GM19240 (cell line): ENCODE results near the gene EDC3.
A peak's percentile ranks its signal among the peaks of the same experiment; 100 is the strongest.
"Not testable (repeated sequence)": the region's sequence is repeated elsewhere in the genome, so short reads cannot be mapped to it uniquely, and the experiment has no call there.

Experiments used
- DNase-seq: peaks from one replicate; pipeline ENCODE4 v3.0.0; 2011; ENCODE audit warnings: low spot score; ENCODE audit not compliant: insufficient read length

Gene EDC3

DNA sequence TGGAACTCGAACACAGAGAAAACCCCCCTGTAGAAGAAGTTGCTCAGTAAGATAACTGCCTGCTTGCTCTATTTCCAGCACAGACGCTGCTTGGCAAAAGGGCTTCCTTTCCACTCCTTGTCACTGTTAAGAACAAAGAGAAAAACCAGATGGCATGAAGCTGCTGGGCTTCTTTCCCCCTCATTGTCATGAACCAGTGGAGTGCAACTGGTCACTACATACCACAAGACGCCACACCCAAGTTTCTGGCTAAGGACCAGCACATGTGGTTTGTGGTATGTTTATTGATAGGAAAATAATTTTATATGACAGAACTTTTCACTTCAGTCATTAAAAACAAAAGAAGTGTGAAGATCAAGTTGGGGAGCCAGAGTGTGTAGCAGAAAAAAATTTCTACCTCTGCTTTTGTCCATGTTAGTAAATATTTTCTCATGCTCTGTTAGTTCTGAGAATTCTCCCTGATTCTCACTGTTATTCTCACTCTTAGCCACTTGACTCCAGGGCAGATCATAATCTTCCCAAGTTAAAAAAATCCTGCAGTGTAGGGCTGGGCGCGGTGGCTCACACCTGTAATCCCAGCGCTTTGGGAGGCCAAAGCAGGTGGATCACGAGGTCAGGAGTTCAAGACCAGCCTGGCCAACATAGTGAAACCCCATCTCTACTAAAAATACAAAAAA, 42.3 kb downstream of the EDC3 start:
- DNase-seq = no peak

DNA sequence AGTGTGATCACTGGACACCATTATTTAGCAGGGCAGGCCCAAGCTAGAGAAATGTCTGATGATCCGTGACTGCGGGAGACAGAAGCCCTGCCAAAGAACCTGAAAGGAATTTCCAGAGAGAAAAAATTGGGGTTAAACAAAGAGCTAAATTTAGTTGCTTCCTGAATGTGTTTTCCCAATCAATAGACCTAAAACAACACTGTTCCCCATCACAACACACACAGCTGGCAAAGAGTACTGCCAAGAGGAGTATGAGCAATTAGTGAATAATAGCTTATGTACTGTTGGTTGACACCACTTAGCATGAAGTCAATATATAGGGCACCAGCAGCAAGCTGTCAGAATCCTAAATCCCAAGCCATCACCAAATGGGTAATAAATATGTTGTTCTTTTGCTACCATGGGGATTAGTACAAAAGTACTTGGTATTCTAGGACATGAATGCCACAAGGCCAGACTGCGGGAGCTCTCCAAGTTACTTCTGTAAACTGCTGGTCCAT, 44.5 kb downstream of the EDC3 start:
- no peak for DNase-seq

DNA sequence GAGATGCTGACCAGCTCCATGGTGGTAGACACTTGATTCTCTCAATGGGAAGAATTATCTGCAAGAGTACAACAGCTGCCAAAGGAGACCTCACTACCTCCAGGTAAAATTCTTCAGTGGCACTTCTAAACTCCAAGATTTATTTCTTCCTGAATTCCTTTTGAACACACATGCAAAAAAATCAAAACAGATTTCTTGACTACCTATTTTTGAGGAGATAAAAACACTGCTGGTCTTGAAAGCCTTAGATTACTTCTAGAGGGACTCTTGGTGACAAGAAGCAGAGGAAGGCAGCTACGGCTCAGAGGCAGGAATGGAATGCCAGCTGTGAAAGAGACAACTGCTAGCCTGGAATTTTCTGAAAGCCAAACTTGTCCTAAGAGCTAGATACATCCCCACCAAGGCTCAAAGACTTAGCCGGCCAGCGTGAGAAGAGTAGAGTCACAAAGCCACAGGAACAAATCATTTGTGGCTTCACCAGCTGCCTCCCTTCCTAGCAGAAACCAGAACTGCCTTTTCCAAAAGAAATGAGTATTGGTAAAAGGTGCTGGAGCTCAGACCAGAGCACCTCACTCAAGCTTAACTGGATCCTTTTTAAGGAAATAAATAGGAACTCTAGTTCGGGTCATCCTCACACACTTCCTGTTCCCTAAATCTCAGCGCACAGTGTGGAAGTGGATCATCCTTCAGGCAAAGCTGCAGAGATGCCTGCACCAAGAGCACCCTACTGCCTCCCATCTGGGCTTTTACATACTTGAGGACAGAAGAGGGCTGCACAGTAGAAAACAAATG, 47.6 kb downstream of the EDC3 start:
- DNase-seq = no peak

DNA sequence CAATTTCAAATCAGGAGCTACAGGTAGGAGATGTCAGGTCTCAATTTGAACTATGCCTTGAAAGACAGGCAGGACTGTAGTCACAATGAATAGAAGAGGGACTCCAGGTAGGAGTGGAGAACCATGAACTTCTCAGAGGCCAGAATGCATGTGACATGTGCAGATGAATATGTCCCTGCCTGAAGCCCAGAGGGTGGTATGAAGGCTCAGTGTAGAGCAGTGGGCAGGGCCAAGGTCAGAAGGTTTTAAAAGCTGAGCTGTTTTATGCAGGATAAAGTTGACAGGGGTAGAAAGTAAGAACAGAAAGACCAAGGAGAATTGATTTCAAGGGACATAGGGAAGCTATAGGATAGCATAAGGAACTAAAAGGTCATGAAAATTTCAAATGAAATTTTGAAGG, 49.3 kb downstream of the EDC3 start:
- no peak for DNase-seq

DNA sequence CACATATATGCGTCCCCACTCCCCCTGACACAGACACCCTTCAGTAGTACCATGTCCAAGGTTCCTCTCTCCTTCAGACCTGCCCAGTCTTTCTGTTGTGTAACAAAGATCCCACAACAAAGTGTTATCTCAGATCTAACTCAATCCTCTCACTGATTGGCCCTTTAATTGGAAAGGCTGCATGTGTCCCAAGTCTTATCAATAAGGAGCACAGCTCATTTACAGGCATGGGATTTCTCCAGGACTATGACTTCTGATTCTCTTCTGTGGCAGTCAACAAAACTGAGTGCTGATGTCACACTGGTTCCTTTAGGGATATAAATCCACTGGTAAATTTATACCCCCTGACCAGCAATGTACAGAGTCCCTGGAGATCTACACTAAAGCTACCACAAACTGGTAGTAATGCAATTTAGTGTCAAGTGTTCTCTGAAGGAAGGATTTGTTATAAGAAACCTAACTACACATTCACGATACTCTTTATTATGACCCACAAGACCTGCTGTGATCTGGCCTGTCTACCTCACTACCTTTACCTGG, 52.1 kb downstream of the EDC3 start:
- DNase-seq = no peak

DNA sequence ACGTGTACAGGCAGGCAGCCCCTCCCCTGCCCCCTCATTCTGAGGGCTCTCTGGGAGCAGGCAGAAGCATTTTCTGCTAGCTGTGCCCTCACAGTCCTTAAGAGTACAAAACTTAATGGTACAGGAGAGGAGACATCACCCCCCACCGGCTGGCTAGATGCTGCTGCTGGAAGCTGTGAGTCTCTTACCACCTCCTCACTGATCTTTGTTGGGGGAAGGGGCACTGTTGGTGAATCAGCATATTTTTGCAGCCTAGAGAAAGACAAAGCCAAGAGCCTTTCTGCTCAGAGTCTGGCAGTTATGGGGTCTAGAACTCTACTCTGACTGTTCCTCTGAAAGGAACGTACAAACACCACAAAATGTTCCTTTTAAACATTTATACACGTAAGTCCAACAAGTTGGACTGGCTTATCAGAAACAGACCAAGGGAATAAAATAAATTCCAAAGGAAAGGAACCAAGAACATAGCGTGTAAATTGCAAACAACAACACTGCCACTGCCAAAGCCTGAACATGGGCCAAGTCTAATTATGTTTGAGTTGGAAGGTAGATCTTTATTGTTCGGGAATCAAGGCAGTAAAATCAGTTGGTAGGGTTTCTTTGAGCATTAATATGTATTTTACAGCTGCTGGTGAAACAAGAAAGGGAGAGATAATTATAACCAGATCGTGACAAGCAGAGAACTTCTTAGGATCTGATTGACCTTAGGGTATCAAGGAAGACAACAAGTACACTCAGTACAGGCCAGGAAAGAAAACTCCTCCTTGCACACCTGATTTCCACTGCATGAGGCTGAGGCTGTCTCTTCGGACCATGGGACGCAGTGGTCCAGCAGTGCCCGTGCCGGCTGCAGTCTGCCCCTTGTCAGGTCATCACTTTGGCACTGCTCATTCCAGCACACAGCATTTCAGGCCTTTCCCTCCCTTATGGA, 52.8 kb downstream of the EDC3 start:
- DNase-seq = no peak

DNA sequence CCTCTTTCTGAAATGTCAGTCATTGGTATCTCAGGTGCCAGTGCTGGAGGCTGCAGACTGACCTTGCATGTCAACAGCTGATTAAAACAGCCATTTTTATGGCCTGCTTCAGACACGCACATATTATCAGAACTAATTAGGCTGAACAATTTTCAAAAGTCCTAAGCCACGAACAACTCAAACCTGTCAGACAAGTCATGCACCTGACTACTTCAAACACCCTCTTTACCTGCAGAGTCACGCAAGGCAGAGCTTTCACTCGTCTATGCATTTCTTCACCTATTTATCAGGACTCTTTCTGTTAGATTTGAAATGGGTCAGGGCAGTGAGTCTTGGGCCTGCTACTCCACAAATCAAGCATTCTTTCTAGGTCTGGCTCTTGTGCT, 53.5 kb downstream of the EDC3 start:
- DNase-seq = no peak

DNA sequence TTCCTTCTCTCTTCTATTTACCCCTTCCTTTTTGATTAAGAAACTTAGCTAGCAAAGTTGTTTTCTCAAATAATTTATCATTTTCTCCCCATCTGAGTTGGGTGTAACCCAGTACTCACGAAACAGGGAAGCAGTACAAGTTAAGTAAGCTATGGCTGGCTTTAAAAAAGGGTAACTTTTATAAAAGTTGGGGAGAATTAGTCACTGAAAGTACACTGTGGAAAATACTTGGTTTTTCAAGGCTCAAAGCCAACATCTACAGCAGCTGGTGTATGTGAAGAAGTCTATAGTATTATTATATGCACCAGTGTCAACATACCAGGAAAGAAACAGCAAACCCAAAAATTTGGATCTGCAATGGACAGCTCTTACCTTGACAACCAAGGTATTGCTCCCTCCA, 54.7 kb downstream of the EDC3 start:
- no peak for DNase-seq

DNA sequence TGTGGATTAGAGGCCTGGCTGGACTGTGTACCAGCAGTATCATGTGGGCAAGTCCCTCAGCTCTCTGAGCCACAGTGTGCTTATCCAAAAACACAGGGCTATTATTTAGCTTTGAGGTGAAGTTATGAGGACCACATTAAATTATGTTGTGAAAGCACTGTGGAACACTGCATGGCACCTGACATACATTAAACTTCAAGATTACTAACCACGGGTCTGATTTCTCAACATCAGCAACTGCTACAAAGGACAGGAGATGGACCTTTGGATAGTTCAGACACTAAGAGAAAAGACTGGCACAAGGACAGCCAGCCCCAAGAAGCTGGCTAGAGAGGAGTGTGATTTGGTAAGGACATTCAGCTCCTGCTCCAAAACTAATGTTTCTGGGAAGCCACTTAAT, 58.8 kb downstream of the EDC3 start:
- no peak for DNase-seq

DNA sequence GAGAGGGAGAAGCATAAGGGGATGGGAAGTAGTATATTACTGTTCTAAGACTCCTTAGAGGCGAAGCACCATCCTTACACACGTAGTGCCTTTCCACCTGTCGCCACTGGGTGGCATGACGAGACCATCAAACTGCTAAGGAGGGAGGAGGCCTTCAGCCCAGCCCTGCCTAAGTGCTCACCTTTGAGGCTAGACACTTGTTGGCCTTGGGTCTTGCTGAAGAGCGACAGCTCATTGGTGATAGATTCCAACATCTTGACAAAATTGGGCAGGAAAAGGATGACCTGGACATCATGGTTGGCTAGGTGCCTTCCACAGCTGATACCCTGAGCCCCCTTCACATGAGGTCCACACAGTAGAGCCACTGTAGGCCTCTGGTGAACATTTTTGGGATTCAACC, 60.6 kb downstream of the EDC3 start:
- peak; percentile 89 for DNase-seq

DNA sequence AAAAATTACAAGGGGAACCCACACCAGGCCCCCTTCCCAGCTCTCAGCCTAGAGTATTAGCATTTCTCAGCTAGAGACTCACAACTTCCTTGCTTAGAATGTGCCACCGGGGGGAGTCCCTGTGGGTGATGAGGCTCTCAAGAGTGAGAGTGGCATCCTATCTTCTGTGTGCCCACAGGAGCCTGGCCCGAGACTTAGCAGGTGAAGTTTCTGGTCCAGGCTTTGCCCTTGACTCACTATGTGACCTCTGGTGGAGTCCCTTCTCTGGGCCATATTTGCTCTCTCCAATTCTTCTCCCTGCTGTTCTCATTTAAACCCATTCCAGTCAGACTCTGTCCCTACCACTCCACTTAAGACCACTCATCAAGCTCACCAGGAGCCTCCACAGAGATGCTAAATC, 62.0 kb downstream of the EDC3 start:
- DNase-seq = no peak

DNA sequence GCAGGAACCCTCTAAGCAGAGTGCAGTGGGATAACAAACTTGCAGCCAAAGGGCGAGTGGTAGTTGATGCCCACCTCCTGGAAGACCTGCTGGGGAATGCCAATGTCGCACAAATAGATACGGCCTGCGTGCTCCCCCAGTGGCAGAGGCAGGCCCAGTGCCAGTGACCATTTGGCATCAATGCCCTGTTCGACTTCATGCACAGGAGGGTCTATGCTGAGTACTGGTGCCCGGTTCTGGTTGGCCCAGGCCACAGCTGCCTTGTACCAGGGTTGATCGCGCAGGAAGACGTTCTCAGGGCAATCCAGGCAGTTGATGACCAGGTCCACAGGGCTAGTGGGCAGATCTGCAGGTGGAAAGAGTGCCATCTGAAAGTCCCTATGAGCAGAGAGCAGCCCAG, 63.2 kb downstream of the EDC3 start:
- DNase-seq = no peak

DNA sequence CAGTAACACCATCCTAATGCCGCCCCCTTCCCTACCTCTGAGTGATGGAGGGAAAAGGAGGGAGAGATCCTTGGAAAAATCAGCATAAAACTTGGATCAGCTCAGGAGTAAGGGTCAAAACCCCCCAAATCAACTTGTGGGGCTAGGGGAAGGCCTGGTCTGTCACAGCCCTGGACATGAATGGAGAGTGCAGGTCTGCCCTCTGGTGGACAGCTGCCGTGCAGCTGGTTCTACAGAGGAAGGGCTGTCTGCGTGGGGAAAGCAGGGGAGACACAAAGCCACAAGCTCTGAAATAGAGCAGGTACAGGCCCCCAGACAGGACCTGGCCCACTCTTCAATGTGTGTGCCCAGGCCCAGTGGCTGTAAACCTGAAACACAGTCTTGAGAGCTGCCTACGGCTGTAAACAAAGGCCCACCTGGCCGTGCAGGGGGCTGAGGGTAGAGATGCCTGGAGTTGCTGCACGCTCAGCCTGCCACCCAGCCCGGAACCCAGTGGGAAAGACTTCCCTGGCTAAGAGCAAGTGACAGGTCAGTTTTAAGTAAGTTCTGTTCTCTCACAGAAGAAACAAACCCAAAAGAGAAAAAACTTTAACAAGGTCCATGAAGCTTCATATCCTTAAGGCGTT, 63.8 kb downstream of the EDC3 start:
- DNase-seq = peak; percentile 61

DNA sequence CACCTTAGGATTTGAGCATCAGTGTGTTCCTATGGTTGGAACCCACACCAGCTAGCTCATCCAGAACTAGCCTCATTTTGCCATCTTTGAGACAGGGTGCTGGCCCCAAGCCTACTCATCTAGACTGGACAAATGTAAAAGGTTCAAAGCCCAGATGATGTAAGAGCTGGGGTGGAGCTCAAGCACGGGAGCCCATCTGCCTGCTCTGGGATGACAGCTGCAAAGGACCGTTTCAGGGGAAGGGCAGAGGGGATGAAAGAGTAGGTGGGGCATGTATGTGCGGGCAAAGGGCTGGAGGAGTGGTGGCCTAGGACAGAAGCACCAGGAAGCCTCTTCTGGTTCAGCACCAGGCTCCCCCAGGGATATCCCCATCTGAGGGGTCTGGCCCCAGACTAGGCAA, 64.4 kb downstream of the EDC3 start:
- DNase-seq = no peak

DNA sequence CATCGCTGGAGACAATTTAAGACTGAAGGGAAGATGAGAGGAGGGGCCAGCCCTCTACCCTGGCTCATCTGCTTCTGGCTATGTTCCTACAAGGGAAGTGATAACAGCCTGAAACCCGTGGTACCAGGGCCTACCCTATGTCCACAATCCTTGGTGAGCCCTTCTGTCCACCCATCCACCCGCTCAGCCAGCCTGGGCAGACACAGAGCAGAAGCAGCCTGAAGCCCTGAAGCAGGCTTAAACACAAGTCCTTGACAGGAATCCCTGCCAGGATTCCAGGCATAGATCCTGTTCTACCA, 64.8 kb downstream of the EDC3 start:
- no peak for DNase-seq

DNA sequence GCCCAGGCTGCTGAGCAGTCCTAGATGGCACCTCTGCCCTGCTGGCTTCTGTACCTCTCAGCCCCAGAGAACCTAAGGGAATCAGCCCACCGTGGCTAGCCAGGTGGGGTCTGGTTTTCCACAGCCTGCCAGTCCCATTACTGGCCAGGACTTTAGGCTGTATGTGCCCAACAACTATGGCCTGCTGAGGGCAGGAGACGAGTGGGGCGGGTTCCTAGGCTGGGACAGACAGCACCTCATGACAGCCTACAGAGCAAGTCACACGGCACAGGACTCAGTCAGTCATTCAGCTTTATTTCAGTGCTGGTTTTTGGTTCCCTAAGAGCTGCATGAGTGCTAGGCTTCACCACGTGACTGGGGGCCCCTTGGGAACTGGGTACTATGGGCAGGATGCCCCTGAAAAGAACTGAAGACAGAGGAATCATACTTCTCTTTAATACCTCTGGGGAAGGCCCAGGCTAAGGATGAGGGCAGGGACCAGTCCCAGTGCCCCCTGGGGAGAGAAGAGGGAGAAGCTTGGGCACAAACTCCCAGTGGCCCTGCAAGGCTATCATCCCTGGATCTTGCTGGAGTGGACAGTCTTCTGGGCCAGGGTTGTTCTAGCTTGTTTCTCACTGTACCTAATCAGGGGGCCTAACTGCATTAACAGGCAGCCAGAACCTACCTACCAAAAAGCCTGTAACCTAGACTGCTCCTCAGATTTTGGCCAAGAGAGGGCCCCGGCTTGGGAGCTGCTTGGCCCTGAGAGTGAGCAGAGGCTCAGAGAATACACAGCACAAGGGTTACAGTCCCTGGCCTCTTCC, 65.3 kb downstream of the EDC3 start:
- DNase-seq = no peak

DNA sequence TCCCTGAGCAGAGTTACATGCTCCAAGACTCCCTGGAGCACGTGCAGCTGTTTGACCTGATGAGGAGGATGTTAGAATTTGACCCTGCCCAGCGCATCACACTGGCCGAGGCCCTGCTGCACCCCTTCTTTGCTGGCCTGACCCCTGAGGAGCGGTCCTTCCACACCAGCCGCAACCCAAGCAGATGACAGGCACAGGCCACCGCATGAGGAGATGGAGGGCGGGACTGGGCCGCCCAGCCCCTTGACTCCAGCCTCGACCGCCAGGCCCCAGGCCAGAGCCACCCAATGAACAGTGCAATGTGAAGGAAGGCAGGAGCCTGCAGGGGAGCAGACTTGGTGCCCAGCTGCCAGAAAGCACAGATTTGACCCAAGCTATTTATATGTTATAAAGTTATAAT, 66.1 kb downstream of the EDC3 start:
- not testable (repeated sequence) for DNase-seq

DNA sequence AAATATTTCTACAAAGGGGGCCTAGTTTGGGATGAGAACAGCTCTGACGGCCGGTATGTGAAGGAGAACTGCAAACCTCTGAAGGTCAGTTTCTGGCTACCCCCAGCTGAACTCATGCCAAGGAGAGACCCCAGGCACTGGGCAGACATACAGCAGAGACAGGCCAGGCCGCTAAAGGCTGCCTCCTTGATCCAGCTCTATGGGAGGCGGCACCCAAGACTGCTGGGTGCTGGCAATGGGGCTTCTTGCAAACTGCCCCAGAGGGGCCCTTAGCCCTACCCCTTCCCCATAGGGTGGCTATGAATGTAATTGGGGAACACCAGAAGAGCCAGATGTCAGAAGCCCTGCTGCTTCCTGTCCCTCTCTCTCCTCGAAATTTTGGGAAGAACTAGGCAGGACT, 66.9 kb downstream of the EDC3 start:
- no peak for DNase-seq

DNA sequence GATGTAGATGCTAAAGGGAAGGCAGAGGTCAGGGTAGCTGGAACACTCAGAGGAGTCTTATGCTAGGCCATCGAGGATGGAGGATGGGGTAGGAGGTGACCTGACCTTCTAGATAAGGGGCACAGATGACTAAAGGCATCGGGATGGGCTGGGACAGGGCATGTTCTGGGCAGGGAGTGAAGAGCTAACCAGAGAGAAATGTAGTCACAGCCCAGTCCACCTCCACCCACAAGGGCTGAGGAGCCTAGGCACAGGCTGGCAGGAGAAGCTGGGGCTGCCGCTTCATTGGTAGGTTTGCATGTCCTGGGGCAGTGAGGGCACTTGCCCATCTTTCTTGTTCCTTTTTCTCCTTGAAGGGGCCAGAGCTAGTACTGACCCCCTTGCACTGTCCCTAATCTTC, 67.6 kb downstream of the EDC3 start:
- no peak for DNase-seq

DNA sequence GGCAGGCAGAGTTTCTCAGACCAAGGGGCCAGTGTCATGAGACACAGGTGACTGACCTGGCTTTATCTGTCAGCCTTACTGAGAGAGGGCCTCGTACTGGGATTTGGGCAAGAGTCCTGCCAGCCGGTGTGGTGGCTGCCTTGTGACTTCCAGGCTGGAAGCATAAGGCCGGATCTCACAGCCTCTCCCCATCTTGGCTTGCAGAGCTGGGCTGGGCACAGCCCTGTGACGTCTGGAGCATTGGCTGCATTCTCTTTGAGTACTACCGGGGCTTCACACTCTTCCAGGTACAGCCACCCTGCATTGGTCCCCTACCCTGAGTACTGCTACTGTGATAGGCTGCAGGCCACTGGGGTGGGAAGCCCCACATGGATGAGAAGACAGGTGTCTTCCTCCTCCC, 68.1 kb downstream of the EDC3 start:
- no peak for DNase-seq
